HG03469 (cell line): ENCODE results near the gene MTHFD1L.
"Not testable (repeated sequence)": the region's sequence is repeated elsewhere in the genome, so short reads cannot be mapped to it uniquely, and the experiment has no call there.

Experiments used
- ATAC-seq: cut with Tn5 transposase; IDR thresholded peaks from one replicate; pipeline ENCODE4 v1.9.1; 2021; ENCODE audit warnings: mild to moderate bottlenecking, moderate library complexity, moderate number of reproducible peaks; ENCODE audit not compliant: unreplicated experiment

The MTHFD1L gene

GRCh38 chr6:151063842-151064647 is 198.5 kb downstream of the MTHFD1L start:
- no peak for ATAC-seq

DNA sequence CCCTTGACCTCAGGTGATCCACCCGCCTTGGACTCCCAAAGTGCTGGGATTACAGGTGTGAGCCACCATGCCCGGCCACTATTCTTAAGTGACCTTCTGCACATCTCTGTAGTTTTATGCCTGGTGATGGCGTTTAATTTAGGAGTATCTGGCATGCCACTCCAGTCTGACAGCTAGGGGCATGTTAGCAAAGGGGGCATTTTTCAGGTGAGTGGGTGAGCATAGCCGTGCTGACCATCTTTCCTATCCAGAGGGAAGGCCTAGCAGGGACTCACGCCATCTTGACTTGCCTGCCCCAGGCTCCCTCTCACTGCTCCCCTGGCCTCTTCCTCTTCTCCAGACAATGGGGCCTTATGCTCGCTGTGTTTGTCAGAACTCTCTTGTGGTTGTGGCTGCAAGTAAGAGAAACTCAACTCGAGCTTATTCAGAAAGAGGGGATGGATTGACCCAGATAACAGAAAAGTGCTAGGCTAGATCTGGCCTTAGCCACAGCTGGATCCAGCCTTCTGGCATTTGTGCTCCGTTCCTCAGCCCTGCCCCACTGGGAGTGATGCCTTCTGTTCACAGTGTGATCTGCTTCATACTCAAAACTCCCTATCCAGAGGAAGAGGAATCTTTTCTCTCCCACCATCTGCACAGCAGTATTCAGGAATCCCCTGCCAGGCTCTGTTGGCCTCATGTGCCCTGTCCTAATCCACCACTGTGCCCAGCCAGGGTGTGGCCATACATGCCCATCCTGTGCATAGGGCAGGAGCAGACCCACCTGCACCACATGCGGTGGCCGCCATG is 199.7 kb downstream of the MTHFD1L start:
- ATAC-seq: no peak

DNA sequence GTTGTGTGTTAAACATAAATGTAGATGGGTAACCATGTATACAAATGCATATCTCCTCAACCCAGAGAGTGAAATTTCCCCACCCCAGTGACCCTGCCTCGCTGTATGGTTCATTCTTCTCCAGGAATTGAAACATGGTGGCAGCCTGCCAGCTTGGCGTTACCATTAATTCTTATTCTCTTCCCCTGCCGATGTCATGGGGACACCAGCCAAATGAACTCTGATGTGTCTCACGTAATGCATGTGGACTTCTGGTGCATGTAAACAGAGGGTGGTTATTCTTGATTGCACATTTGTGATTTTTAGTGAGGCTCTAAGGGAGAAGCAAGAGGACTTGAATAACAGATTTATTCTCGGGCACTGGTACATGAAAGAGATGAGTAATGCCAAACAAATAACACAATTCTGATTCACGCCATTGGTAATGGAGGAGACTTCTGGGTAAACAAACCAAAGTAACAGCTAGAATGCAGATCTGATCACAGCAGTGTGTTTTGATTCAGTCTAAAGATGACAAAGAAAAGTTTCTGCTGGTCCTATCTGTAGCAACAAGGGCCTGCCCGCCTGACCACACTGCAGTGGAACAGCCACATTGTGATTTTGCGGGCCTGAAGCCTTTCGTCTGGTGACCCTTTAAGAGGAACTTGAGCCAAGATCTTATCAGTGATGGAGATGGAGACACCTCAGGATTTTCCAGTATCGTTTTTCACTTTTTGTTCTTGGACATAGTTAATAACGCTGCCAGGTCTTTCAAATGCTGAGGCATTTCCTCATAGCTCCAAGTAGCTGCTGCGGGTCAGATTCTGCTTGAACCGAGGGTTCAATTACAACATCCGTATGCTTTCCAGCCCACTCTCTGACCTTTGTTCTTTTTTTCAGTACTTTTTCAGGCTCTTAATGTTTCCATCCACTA is 202.4 kb downstream of the MTHFD1L start:
- no peak for ATAC-seq

- ATAC-seq: no peak
These were observed 203.3 kb downstream of the MTHFD1L start for GRCh38 chr6:151068761-151069312.

DNA sequence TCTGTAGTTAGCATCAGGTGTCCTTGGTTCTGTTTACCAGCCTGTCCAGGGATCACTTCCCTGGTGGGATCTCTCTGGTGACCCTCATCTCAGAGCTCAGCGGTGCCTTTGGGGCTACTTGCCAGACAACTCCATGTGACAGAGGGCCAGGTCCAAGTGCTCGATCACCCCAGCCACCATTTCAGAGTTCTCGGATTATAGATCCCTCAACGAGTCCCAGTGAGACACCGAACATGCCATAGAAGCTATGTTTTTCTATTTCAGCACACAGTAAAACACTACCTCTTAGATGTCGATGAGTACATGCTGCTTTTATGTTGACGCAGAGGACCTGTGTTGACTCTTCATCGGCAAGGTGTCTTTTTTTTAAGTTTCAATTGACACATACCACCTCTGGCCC is 204.1 kb downstream of the MTHFD1L start:
- ATAC-seq: no peak

DNA sequence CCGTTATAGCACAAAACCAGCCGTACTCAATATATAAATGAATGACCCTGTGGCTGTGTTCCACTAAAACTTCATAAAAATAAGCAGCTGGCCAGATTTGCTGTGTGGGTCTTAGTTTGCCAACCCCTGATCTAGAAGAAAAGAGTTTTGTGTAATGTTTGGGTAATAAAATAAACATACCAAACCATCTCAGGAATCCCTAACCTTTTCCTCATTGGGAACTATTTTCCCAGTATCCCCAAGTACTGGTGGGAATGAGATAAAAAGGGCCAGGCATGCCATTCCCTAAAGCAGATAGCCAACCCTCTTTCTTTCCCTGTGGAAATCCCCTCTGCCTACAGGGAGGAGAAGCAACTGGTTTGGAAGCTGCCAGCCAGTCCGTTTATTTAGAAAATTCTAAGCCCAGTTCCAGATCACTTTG is 205.1 kb downstream of the MTHFD1L start:
- ATAC-seq: no peak

GRCh38 chr6:151071295-151071694 is 205.8 kb downstream of the MTHFD1L start:
- ATAC-seq: no peak

DNA sequence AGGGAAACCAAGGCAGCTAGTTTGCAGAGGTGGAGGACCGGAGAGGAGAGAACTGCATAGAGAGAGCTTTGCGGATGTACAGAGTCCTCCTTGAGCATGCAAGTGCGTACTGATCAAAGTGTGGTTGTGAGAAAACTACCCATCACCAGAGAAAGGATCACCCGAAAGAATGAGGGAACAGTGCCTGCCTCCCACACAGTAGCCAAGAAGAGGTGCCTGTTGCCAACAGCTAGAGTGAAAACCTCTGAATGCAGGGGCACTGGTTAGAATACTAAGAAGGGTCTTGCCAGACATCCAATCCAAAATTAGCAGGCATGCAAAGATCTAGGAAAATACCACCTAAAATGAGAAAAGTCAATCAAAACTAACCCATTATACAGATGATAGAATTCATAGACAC is 207.6 kb downstream of the MTHFD1L start:
- no peak for ATAC-seq

DNA sequence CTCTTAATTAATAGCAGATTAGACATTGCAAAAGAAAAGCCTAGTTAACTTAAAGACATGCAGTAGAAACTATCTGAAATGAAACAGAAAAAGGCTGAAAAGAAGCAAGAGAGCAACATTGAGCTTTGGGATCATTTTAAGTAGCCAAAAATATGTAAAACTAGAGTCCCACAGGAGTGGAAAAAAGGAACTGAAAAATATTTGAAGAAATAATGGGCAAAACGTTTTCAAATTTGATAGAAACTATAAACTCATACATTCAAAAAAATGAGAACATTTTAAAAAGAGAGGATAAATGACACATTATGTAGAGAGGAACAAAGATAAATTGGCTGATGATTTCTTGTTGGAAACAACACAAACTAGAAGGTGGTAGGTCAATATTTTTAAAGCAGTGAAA is 208.2 kb downstream of the MTHFD1L start:
- no peak for ATAC-seq

- no peak for ATAC-seq
These were observed 209.5 kb downstream of the MTHFD1L start for GRCh38 chr6:151075005-151075404.

DNA sequence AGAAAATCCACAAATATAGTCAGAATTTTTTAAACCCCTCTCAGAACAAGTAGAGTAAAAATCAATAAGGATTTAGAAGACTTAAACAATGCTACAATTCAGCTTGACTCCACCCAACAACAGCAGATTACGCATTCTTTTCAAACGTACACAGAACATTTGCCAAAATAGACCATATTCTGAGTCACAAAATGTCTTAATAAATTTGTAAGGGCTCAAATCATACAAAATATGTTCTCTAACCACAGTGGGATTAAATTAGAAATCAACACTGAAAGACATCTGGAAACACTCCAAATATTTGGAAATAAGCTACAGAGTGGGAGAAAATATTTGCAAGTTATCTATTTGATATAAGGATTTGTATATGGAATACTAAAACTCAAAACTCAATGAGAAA is 210.0 kb downstream of the MTHFD1L start:
- no peak for ATAC-seq

- no peak for ATAC-seq
These were observed 210.5 kb downstream of the MTHFD1L start for GRCh38 chr6:151075930-151076555.

DNA sequence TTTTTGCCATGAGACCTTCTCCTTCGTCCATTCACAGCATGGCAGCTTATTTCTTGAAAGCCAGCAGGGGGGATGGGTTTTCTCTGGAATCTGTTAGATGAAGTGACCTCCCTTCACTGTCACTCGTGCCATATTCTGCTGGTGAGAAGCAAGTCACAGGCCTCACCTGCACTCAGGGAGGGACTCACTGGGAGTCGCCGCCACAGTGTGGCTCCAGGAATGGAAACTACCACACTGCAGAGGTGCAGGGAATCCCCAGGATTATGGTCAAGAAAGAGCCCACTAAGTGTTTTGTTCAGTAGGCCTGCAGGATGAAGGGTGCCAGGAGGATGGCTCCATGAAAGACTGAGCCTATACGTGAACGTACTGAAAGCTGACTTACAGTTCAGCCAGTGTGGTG is 213.2 kb downstream of the MTHFD1L start:
- ATAC-seq: no peak

GRCh38 chr6:151081656-151082055 is 216.2 kb downstream of the MTHFD1L start:
- no peak for ATAC-seq

DNA sequence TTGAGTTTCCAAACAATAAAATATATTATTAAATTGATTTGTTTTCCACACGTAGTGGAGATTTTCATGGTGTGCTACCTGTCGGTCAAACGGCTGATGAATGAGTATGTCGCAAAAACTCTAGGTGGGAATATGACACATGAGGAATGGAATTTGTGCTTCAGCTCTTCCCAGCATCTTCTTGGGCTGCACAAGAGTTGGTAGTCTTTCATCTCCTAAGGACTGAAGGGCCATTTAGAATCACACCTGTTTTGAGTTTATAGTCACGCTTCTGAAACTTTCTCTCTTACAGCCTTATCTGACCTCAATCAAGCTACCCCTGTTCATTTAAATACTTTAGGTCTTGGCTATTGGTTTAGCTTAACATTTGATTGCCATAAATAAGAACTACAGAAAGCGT is 216.6 kb downstream of the MTHFD1L start:
- no peak for ATAC-seq

DNA sequence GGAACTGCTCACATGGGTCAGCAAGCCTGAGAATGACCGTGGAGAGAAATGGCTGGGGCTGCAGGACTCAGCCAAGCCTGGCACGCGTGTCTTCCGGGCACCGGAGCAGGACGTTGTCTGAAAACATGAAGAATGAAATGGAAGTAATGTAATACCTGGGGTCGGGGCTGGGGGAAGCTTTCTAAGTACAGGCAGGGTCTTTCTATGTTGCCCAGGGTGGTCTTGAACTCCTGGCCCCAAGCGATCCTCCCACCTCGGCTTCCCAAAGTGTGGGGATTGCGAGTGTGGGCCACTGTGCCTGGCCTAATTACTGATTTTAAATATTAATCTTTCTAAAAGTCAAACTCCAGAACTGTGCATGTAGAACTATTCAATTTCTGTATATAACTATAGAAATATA is 218.8 kb downstream of the MTHFD1L start:
- no peak for ATAC-seq

DNA sequence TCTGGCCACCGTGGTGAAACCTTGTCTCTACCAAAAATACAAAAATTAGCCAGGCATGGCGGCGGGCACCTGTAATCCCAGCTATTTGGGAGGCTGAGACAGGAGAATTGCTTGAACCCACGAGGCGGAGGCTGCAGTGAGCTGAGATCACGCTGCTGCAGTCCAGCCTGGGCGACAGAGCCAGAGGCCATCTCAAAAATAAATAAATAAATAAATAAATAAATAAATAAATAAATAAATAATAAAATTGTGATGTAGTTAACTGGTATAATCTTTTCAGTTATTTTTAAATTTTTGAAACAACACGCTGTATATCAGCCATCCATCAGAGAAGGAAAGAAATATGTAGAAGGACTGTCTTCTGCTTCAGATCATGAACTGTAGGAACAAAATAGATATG is 221.6 kb downstream of the MTHFD1L start:
- not testable (repeated sequence) for ATAC-seq

DNA sequence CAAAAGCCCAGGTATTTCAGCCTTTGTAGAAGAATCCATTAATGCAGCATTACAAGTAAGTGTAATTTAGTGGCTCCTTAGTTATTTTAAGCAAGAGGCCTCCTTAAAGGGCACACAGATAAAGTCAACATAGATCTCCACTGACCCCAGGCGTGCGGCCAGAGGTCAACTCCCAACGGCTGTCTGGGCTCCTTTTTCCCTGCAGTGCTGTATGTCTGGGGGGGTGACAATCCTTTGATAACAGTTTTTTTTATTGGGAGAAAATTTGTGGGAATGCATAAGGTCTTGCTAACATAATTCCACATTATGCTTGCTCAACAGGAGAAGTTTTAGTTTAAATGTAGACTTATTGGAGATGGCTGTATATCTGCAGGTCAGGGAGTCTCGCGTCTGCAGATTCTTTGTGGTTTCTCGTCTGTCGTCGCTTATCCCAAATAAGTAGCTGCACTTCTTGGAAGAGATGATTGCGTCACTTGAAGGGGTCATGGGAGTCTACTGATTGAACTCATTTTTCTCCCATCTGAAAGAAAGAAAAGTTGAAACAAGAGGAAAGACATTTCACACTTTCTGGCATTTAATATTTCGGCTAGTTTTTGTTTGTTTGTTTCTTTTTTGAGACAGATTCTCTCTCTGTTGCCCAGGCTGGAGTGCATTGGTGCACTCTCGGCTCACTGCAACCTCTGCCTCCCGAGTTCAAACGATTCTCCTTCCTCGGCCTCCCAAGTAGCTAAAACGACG is 222.5 kb downstream of the MTHFD1L start:
- no peak for ATAC-seq

- ATAC-seq: no peak
These were observed 223.1 kb downstream of the MTHFD1L start for GRCh38 chr6:151088599-151088935.

DNA sequence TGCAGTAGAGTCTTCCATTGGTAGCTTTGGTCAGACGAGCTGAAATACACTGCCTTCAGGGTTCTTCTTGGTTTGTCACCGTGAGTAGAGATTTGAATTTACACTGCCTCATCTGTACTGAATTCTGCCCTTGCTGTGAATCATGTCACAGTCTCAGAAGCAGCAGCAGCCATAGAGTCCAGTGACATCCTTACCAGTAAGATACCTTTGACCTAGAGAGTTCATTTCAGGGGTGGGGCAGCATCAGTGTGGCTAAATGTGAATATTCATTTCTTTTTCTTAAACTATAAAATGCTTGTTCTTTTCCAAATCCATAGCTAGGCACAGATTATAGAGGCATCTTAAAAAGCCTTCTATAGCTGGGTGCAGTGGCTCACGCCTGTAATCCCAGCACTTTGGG is 223.5 kb downstream of the MTHFD1L start:
- ATAC-seq: no peak
